ENCODE measurements around the gene CACNA1I. TPM values are rescaled to one million over a fixed set of nuclear protein-coding genes. Genes with fewer than 3 reads are reported as not detected.

Gene CACNA1I
- total RNA-seq, 4 donors from 2014 or later: 0.16 to 0.57 (median 0.20) TPM

DNA sequence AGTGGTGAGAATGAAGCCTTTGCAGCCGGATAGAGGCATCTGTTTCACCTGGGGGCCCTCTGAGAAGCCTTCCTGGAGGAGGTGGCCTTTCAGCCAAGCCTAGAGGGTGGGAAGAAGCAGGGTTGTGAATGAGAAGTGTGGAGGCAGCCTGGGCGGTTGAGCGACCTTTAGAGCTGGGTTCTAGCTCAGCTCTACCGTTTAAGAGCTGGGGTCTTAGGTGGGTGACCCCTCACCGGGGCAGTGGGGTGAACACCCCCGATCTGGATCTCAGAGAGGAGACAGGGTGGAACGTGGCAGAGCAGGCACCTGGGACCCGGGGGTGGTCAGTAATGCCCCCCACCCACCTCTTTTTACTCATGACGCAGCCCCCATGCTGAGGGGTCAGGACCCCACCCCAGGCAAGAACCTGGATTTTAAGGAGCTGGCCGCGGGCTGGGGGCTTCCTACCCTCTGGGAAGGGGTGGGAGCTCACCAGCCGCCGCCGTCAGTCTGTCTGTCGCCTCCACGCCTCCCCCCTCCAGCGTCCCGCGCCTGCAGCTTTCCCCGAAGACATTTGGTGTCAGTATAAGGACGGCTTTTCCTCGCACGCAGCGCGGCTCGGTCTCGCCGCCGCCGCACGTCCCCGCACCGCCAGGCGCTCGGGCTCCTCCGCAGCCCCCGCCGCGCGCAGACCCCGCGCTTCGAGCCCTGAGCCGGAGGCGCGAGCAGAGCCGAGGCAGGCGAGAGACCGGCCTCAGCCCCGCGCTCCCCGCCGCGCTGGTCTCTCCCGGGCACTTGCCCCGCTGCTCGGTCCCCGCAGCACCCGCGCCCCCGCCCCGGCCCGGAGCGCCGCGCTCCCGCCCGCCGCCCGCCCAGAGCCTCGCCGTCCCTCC lies 13.3 kb upstream of the CACNA1I start:
- no peak for TF ChIP-seq CTCF (IDR thresholded peaks at IDR 0.05; ENCODE audit: low read depth)

- TF ChIP-seq CTCF (IDR thresholded peaks at IDR 0.05; ENCODE audit: low read depth): no peak
Measured at GRCh38 chr22:39558254-39558727, 12.3 kb upstream of the CACNA1I start.

GRCh38 chr22:39558950-39559349 lies 11.6 kb upstream of the CACNA1I start:
- no peak for TF ChIP-seq CTCF (IDR thresholded peaks at IDR 0.05; ENCODE audit: low read depth)

DNA sequence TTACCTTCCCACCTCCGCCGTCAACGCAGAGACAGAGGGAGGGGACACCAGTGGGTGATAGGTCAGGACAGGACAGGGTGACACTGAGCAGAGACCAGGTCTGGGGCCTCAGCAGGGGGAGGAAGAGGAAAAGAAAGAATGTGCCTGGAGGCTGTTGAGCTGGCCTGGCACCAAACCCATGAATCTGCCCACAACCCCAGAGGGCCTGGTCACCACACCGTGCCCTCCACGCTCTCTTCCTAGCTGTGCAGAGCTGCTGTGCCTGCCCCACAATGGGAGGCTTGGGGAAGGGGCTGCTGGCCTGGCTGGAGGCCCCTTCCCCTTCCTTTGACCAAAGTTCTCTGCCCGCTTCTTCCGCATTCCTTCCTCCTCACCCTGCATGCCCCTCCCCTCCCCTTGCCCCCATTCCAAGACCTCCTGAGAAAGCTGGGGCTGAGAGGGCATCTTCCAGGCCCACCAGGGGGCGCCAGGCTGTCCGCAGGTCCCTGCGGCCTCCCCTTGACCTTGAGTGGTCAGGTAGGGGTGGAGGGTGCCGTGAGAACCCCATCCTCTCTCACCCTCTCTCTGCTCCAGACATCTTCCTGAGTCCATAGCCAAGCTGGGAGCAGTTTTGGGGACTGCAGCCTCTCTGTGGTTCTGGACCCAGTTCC lies 11.0 kb upstream of the CACNA1I start:
- TF ChIP-seq CTCF (IDR thresholded peaks at IDR 0.05; ENCODE audit: low read depth): no peak

DNA sequence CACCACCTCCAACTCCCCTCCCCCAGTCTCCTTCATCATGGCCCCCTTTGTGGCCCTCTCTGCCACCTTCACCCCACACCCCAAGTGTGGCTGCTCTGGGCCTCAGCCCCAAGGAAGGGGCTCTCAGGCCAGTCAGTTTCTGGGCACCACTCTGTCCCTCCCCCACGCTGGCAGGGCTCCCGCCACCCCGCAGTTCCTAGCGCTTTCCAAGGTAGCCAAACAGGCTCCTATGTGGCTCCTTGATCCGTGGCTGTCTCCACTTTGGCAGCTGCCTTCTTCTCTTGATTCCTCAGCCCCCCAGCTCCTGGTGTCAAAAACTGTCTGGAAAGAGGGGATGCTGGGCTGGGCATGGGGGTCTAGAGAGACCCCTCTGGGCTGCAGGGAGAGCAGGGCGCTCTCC lies 10.4 kb upstream of the CACNA1I start:
- TF ChIP-seq CTCF (IDR thresholded peaks at IDR 0.05; ENCODE audit: low read depth): no peak

GRCh38 chr22:39562839-39563489 lies 7.6 kb upstream of the CACNA1I start:
- no peak for TF ChIP-seq CTCF (IDR thresholded peaks at IDR 0.05; ENCODE audit: low read depth)
